ENCODE results near the gene SLITRK2.

DNA sequence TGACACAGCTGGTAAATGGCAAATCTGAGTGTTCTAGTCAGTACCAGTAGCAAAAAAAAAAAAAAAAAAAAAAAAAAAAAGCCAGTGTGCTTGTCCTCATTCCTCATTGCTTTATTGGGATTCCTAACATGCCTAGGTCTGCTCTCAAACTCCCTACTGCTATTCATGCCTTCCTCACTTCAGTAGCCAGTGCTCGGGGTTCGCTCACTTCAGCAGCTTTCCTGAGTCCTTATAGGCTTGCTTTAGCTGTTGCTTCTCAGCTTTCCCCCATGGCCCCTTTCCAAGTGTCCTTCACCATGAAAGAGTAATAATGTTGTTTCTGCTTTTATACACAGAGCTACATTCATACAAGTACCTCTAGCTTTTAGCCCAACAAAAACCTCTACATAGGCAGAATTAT lies 30.8 kb downstream of the SLITRK2 start:
- TF ChIP-seq POLR2A (IDR thresholded peaks at IDR 0.05) (no peak), POLR2AphosphoS5 (IDR thresholded peaks at IDR 0.05) (no peak)
- TF ChIP-seq, protein P1, sequence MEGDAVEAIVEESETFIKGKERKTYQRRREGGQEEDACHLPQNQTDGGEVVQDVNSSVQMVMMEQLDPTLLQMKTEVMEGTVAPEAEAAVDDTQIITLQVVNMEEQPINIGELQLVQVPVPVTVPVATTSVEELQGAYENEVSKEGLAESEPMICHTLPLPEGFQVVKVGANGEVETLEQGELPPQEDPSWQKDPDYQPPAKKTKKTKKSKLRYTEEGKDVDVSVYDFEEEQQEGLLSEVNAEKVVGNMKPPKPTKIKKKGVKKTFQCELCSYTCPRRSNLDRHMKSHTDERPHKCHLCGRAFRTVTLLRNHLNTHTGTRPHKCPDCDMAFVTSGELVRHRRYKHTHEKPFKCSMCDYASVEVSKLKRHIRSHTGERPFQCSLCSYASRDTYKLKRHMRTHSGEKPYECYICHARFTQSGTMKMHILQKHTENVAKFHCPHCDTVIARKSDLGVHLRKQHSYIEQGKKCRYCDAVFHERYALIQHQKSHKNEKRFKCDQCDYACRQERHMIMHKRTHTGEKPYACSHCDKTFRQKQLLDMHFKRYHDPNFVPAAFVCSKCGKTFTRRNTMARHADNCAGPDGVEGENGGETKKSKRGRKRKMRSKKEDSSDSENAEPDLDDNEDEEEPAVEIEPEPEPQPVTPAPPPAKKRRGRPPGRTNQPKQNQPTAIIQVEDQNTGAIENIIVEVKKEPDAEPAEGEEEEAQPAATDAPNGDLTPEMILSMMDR (IDR thresholded peaks at IDR 0.05): no peak
